Activated T-helper 9 cell treated with anti-CD3 and anti-CD28 coated beads, Interleukin-2, amount 50 U/mL, for 16 hours (primary cell): Measurements from ENCODE around the gene GCG.

Experiments used
- DNase-seq: peaks from one replicate; pipeline ENCODE4 v3.0.0-alpha.2; 2020; ENCODE audit warnings: low read depth

GCG gene

GRCh38 chr2:162100579-162100978 lies 51.5 kb downstream of the GCG start:
- no peak for DNase-seq

GRCh38 chr2:162099836-162100235 lies 52.2 kb downstream of the GCG start:
- DNase-seq: no peak
